CD4-positive, alpha-beta T cell treated with Interleukin-12 subunit alpha and Interleukin-12 subunit beta, for 1 hour (primary cell): ENCODE data around the gene SGCG.
"Not testable (repeated sequence)": the region's sequence is repeated elsewhere in the genome, so short reads cannot be mapped to it uniquely, and the experiment has no call there.

Experiments
- DNase-seq: peaks from one replicate; pipeline ENCODE4 v3.0.0-alpha.2; 2020

Gene SGCG

DNA sequence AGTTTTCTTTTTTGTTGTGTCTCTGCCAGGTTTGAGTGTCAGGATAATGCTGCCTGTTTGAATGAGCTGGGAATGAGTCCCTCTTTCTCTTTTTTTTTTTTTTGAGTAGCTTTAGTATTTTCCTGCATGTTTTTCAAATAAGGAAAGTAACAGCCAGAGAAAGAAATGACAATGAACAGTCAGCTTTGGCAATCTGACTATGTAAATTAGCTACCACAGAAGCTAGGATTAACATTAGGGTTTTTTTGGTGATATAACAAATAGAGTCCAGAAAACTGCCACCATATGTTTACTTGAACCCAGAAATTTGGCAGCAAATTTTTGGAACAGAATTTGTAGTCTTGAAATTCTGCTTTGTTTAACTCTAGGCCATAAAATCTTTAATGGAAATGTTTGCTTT lies 50.5 kb downstream of the SGCG start:
- no peak for DNase-seq

DNA sequence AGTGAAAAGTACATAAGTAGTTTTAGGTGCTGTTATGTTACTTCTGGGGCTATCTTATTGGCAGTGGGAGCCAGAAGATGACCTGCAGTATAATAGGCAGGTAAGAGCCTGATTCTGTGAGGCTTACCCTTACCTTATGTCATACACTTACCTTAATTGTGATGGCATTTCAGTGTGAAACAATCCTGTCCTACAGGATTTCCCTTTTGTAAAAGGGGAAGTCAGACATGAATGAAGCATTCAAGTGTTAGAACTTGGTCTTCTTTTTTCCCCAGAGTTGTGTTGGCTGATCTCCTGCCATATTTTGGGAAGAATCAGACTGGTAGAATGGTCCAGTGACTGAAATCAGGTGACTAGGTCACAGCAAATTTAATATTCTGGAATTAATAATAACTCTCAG lies 55.2 kb downstream of the SGCG start:
- no peak for DNase-seq

DNA sequence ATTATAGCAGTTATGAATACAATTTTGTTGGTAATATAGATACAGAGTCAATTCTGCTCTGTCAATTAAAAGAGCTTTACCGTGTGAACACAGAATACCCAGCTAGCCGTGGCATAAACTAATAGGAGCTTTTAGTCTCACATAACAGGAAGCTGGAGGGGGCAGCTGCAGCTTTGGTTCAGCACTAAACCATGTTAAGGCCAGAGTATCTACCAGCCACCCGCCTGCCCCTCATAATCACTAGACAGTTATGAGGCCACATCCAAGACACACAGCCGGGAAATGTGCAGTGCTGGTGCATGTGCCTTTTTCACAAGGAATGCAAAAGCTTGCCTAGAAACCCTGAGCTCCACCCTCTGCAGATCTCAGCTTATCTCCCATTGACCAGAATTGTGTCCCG lies 62.3 kb downstream of the SGCG start:
- no peak for DNase-seq

DNA sequence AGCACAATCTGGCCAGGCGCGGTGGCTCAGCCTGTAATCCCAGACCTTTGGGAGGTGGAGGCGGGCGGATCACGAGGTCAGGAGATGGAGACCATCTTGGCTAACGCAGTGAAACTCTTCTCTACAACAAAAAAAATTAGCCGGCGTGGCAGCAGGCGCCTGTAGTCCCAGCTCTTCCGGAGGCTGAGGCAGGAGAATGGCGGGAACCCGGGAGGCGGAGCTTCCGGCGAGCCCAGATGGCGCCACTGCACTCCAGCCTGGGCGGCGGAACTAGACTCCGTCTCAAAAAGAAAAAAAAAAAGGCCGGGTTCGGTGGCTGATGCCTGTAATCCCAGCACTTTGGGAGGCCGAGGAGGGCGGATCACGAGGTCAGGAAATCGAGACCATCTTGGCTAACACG lies 67.6 kb downstream of the SGCG start:
- not testable (repeated sequence) for DNase-seq

DNA sequence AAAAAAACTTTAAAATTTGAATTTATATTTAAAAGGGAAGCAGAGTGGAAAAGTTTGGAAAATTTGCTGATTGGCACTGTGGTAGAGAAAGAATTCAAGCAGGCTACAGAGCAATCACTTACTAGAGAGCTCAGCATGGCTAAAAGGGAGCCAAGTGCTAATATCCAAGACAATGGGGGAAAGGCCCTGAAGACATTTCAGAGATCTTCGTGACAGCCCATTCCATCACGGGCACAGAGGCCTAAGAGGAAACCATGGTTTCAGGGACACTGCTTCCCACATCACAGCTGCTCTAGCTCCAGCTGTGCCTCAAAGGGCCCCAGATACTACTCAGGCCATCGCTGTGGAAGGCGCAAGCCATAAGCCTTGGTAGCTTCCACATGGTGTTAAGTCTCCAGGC lies 73.7 kb downstream of the SGCG start:
- no peak for DNase-seq

DNA sequence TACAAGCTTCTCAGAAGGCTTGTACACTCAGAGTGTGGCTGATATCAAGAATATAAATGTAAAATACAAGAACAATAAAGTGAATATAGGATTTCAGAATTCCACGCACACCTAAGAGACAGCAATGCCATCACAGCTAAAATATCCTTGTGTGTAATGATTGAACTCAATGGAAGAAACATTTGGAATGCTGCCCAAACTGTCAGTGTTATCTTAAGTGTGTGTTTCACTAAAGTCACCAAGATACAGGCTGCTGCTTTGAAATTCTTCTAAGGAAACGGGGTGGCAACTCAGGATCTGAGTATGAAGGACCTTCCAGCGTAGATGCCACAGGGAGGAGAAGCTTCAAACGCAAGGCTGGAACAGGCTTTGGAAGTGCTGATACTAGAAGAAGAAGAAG lies 86.8 kb downstream of the SGCG start:
- DNase-seq, result no peak

DNA sequence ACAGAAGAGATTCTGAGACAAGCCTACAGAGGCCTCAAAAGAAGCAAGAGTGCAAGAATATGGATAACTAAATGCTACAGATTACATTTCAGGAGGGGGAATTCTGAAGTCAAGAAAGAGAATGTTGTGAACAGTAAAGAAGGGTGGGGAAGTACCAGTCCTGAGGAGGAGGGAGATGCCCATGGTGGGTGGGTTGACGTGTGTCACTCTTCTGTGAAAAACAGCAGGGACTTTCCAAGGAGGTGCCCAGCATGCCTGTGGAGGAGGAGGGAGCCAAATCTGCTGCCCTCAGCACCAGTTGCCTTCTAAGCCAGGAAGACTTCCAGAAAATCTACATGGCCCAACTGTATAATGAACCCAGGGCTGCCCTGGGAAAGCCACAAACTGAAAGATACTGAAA lies 87.7 kb downstream of the SGCG start:
- no peak for DNase-seq

DNA sequence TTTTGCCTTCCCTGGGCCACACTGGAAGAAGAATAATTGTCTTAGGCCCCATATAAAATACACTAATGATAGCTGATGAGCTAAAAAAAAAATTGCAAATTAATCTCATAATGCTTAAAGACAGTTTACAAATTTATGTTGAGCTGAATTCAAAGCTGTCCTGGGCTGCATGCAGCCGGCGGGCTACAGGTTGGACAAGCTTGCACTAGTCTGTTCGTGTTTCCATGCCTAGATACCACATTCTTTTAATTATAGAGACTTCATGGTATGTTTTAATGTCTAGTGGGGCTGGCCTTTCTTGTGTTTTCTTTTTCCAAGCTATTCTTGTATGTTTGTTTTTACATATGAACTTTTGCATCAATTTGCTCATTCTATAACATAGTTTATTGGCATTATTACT lies 90.6 kb downstream of the SGCG start:
- no peak for DNase-seq

DNA sequence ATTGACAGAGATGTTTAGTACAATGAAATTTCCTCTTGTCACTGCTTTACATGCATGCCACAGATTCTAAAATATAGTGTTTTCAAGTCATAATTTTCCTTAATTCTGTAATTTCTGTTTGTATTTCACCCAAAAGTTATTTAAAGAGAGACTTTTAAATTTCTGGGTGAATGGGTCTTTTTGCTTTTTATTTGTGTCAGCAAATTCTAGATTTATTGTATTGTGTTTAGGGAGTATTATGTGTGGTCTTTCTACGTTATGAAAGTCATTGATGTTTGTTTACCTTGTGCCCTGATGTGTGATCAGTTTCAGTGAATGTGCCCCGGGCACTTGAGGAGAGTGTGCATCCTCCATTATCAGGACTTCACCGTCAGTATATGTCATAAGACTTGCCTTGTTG lies 92.7 kb downstream of the SGCG start:
- no peak for DNase-seq

DNA sequence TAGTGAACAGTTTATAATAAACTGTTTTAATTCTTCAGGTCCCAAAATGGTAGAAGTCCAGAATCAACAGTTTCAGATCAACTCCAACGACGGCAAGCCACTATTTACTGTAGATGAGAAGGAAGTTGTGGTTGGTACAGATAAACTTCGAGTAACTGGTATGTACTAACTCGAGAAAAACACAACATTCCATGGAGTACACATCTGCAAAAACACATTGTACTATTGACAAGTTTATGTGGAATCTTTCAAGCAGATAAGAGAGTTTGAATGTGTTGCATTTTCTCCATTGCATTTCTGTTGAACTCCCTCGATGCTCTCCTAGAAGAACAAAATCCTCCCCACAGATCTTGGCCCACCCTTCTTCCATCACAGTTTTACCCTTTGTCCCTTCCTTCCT lies 98.5 kb downstream of the SGCG start:
- DNase-seq, result no peak

DNA sequence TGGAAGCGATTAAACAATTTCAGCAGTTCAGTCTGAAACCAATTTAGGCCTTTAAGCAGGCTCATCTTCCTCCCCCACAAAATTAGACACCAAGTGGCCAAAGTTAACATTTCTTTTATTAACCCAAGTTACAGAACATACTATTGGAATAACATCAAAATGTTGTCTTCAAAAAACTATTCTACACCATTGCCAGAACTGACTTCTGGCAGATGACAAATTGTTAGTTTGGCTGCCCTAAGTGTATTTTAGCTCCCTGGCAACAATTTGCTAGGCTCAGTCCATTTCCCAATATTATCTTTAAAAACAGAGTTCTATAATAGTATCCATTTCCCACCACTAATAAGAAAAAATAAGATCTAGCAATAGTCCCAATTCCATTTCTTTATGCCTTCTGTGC lies 107.8 kb downstream of the SGCG start:
- DNase-seq, result no peak

DNA sequence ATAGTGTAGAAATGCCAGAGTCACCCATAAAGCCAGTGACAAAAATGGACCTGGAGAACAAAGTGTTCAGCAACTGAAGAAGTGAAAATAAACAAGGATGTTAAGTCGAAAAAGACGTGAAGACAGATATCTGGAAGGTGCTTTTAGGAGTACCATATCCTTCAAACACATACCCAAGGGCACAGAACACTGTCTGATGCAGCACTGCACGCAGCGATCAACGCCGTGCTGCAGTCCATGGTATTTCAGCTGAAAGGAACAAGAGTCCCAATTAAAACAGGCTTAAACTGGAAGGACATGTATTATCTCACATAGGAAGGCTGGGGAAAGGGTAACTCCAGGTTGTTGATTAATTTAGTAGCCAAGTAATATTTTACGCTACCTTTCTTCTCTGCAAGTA lies 108.2 kb downstream of the SGCG start:
- DNase-seq, result no peak

DNA sequence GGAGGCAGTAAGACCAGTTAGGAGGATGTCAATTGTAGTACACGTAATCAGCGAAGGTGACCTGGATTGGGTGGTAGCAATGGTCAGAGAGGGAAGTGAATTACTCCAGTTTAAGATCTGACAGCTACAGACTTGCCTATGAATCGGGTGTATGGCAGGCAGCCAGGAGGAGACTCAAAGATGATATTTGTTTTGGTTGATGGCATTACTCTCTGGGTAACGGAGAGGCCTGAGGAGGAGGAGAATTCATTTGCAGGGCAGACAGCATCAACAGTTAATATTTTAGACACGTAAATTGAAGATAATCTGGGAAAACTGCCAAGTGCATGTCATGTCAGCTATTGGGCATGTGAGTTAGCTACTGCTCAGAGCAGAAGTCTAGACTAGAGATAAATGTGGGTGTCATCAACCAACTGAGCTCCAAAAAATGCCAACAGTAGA lies 109.2 kb downstream of the SGCG start:
- no peak for DNase-seq

DNA sequence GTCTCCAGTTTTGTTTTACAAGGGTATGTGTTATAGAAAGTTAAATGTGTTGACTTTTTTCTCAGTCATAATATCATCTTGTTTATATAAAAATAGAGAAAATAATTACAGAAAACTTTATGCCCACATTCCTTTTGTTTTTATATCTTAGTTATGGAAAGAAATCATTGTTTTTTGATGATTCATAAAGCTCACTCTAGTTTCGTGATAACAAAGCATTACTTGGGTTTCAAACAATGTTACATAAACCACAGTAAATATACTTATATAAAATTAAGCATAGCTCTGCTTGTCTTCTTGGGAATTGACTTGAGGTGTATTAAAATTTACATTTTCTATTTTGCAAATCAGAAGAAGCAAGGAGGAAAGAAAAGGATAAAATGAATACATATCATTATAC lies 111.8 kb downstream of the SGCG start:
- no peak for DNase-seq

DNA sequence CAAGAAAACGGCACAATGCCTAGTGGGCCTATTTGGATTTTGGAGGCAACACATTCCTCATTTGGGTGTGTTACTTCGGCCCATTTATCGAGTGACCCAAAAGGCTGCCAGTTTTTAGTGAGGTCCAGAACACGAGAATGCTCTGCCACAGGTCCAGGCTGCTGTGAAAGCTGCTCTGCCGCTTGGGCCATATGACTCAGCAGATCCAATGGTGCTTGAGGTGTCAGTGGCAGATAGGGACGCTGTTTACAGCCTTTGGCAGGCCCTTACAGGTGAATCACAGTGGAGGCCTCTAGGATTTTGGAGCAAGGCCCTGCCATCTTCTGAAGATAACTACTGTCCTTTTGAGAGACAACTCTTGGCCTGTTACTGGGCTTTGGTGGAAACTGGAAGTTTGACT lies 134.1 kb downstream of the SGCG start:
- not testable (repeated sequence) for DNase-seq

DNA sequence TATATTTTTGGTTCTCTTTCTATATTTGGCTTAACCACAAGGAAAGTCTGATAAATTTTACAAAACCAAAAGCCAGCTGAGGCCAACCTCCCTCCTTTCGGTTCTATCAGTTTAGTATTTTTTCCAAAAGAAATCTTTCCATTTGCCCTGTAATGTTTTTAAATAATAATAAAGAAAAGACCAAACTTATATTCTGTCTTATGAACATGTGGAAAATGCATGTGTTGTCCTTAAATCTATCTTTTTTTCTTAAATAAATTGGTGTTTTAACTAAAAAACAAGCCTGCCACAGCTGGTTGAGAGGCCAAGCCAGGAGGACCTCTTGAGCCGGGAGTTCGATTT lies 139.1 kb downstream of the SGCG start:
- DNase-seq, result no peak

DNA sequence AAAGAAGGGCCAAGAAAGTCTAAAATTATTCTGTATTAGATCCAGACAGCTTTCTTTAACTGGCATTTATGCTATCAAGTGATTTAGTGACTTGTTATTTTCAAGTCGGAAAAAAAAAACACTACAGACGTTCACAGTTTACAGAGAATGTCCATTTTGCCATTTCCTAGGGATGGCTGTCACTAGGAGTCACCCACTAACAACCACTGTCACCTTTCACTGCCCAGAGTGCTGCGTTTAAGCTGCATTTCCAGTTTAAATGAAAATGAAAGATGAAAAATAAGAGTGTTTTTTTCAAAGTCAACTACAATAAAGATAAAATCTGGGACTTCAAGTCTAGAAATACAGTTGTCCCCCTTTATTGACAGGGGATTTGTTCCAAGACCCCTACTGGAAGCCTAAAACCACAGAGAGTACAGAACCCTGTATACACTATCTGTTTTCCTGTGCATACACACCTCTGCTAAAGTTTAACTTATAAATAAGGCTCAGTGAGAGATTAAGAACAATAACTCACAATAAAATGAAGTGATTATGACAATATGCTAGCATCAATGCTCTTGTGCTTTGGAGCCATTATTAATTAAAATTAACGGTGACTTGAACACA lies 140.3 kb downstream of the SGCG start:
- no peak for DNase-seq

DNA sequence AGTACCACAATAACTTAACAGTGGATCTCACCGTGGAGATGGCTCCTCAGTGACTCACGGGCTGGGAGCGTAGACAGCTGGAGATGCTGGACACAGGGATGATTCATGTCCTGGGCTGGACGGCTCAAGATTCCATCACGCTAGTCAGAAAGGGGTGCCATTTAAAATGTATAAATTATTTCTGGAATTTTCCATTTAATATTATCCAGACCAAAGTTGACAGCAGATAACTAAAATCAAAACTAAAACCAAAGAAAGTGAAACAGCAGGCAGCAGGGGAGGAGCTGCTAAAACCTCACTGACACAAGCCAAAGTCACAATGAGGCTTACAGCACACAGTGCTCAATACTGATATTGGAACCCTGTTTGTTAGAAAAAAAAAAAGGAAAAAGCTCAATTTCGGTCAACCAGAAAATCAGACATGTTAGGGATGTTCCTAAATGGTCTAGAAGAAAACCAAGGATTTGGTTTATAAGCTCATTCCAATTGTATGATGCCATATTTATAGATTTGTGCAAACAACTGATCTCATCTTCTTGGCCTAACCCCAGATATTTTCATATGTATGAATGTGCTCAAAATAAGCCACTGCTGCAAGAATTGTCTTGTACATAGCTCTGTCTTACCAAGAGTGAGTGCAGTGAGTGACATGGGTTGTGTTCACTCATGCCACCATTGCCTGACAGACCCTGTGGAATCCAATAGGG lies 140.9 kb downstream of the SGCG start:
- DNase-seq, result peak; percentile 28

DNA sequence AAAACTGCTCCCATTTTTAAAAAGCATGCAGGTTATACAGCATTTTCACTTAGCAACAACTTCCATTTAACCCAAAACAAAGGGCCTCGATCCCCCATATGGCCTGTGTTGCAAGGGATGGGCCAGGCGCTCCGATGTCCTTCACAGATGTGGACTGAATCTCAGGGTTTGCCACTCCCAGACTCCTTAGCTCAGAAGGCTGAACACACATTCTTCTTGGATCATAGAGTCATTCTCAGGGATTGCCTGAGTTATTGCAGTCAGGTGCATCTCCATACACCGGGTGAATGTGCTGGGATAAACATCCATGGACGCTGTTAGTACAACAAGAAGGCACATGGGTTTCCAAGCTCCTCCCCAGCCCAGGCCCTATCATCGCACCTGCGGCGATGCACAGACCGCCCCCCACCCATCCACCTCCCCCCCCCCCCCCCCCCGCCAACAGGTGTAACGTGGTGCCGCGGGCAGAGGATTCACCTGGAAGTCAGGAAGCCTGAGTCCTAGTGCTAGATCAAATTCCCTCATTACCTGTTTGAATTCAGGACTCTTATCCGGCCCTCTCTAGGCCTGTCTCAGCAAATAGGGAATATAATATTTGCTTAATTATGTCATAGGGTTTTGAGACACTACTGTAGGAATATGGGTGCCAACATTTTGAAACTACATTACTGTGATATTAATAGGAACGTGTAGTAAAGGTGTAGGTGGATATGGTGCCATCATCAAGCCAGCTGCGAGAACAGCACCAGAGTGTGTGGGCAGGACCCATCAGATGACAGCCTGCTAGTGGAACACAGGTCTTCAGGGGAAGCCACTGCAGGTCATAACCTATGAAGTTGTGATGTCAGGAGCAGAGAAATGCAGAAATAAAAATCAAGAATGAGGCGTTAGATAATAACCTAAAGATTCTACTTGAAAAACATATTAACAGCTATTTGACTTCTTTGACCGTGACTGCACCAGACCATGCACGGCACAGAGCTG lies 141.9 kb downstream of the SGCG start:
- no peak for DNase-seq

DNA sequence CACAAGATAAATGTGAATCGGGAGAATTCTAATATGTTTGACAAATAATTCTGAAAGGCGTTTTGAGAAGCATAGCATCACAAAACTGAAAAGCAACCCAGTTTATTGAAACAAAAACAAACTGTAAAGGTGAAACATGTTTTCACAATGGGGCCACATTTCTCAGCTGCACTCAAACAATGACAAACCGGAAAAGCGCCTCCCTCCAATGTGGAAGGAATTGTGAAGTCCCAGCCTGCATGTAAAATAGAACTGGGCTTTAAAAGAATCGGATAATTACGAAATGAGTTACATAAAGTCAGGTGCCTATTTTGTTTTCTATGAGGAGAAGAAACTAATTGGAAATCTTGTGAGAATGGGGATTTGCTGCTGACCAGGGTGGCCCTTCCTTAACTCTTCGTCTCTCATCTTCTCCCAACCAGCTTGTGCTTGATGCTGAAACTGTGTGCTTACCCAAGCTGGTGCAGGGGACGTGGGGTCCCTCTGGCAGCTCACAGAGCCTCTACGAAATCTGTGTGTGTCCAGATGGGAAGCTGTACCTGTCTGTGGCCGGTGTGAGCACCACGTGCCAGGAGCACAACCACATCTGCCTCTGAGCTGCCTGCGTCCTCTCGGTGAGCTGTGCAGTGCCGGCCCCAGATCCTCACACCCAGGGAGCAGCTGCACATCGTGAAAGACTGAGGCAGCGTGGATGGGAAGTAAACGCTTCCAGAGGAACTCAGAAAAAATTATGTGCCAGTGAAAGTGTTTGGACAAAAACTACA lies 143.3 kb downstream of the SGCG start:
- no peak for DNase-seq

DNA sequence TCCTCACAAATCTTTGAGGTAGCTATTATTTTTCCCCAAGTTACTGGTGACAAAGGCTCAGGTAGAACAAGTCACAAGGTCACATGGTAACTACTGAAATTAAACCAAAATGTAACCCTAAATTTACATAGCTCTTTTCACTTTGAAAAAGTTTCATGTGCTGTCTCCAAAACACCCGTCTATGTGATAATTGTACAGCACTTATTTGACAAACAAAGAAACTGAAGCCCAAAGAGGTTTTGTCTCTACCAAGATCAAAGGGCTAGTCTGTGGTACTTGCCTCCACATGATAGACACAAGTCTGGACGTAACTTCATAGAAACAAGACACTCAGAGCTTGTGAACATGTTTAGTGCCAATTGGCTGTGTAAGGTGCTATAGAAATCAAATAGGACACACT lies 144.4 kb downstream of the SGCG start:
- DNase-seq, result no peak

DNA sequence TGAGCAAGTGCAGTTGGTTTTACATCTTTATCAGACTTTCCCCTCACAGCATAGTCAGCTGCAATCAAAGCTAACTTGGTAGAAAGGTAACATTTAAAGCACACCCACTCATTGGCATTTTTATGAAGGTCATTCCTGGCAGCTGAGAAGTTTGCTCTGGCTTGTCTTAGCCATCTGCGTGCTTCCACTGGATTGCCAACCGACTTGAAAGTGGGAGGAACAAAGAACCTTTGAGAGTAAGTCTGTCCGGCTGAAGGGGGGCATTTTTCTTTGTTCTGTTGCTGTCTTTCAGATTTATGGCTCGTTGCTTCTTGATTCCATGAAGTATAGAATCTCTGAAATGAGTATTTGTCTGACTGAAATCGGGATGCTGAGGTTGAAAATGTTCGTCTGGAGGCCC lies 149.6 kb downstream of the SGCG start:
- DNase-seq, result no peak

DNA sequence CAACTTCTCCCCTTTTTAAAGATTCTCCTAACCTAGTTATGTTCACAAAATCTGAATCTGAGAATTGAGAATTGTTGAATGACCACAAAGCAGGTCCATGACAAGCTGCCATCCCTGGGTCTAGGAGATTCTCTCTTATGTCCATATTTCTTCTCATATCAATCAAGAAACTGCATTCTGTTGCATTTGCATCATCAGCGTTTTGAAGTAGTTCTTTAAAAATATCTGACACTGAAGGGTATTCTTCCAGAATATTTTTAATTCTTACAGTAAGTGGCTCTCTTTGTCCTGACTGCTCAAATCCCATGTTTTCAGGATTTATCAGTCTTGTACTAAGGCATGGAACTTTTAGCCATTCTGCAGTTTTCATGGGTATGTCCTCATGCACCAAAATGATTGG lies 158.4 kb downstream of the SGCG start:
- no peak for DNase-seq
